HG03521 (cell line): ENCODE results near the gene DPH7.
"Not testable (repeated sequence)": the region's sequence is repeated elsewhere in the genome, so short reads cannot be mapped to it uniquely, and the experiment has no call there.

Experiments
- ATAC-seq: cut with Tn5 transposase; IDR thresholded peaks from one replicate; pipeline ENCODE4 v1.9.1; 2021; ENCODE audit warnings: mild to moderate bottlenecking, moderate library complexity; ENCODE audit not compliant: unreplicated experiment

DPH7 gene

DNA sequence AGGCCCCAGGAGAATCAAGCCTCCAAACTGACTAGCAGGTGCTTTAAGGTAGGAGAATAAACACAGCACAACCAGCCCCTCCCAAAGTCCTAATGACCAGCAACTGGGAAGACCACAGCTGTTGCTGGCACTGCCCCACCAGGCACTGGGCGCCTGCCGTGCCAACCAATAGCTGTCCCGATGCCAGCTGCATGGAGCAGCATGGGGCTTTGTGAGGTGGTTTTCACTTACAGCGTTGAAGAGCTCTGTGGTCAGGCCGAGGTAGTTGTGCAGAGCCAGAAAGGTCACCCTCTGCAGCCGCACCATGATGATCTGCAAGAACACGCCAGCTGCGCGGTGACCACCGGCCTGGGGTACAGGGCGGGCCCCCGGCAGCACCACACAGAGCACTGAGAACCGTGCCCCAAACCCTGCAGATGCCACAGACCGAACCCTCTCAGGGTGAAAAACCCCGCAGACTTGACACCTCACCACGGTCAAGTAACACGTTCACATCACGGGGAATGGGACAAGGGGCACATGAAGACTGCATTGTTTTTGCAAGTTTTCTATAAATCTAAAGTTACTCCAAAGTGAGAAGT, 57.2 kb downstream of the DPH7 start:
- no peak for ATAC-seq

DNA sequence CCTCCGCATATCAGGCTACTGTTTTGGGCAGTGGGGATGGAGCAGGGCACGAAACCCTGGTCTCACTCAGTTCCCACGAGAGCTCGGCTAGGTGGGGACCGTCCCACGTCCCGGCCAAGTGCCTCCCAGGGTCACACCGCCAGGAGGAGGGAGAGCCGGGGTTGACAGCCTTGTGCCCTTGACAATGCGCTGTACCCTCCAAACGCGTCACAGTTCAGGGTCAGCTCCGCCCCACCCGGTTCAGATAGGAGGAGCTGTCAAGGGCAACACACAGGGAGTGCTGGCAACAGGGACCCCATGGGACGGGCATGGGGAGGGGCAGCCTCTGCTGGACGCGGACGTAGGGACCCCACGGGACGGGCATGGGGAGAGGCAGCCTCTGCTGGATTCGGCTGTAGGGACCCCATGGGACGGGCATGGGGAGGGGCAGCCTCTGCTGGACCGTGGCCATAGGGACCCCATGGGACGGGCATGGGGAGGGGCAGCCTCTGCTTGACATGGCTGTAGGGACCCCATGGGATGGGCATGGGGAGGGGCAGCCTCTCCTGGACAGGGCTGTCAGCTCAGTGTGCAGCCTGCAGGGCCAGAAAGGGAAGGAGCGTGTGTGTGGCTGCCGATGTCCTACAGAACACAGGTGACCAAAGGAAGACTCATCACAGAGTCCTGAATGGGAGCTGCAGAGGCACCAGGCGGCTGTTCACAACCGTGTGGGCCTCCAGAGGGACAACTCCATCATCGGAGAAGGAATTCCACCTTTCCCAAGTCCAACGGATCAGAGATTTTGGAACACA, 57.9 kb downstream of the DPH7 start:
- no peak for ATAC-seq

DNA sequence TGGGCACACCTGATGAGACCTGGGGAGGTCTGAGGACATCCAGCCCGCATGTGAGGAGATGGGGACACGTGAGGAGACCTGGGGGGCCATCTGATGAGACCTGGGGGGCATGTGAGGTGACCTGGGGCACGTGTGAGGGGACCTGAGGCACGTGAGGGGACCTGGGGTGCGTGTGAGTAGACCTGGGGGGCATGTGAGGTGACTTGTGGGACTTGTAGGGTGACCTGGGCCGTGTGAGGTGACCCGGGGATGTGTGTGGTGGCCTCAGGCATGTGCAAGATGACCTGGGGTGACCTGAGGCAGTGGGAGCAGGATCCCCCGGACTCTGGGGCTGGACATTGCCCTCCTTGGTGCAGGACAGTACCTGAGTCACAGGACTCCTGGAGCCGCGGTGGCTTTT, 59.2 kb downstream of the DPH7 start:
- no peak for ATAC-seq

DNA sequence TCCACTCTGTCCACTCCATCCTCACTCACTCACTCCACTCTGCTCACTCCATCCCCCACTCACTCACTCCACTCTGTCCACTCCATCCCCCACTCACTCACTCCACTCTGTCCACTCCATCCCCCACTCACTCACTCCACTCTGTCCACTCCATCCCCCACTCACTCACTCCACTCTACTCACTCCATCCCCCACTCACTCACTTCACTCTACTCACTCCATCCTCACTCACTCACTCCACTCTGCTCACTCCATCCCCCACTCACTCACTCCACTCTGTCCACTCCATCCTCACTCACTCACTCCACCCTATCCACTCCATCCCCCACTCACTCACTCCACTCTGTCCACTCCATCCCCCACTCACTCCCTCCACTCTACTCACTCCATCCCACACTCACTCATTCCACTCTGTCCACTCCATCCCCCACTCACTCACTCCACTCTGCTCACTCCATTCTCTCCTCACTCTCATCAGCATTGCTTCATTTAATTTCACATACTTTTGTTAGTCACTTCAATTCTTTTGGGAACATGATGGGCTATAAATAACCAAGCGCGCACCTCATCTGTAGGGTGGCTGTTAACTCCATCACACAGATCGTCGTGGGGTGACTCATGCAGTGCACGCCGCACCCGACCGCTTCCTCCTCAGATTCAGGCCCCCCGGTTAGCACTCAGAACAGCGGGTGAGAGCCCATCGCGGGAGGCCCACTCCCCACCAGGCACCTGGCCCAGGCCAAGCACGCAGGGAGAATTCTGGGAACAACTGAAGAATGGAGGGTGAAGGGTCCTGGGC, 59.9 kb downstream of the DPH7 start:
- not testable (repeated sequence) for ATAC-seq

DNA sequence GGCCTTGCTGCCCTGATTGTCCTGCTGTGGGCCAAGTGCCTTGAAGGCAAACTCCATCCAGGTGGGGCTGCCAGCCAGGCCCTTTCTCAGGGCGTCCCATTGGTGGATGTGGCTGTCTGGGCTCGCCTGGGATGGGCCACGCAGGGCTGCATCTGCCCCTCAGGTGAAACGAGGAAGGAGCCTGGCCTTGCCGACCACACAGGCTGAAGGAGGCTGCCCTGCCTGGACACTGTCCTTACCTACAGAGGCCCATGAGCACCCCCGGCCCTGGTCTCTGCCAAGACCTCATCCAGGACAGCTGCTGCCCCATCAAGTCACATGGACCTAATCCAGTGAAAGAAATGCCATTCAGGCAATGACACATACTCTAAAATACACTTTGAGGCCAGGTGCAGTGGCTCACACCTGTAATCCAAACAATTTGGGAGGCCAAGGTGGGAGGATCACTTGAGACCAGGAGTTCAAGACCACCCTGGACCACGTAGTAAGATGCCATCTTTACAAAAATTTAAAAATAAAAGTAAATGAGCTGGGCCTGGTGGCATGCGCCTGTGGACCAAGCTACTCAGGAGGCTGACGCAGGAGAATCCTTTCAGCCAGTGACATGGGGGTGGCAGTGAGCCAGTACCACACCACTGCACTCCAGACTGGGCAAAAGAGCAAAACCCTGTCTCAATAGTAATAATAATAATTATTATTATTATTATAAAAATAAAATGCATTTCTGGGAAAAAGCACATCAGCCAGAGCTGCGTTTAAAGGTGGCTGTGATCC, 62.4 kb downstream of the DPH7 start:
- ATAC-seq, result no peak

DNA sequence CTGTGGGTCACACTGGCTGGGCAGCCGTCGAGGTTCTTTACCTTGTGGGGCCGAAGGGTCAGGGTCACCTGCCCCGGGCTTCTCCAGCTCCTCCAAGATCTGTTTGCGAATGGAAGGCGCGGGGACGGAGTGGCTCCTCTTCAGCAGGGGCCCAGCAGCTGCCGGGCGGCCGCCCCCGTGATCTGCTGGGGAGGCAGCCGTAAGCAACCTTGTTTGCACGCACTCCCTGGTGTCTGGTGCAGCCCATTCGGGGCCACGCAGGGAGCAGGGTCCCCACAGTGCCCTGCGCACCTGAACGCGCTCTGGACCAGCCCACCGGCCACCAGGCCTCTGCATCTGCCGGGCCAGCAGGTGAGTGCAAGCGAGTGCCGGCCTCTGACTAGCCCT, 63.4 kb downstream of the DPH7 start:
- ATAC-seq, result no peak

DNA sequence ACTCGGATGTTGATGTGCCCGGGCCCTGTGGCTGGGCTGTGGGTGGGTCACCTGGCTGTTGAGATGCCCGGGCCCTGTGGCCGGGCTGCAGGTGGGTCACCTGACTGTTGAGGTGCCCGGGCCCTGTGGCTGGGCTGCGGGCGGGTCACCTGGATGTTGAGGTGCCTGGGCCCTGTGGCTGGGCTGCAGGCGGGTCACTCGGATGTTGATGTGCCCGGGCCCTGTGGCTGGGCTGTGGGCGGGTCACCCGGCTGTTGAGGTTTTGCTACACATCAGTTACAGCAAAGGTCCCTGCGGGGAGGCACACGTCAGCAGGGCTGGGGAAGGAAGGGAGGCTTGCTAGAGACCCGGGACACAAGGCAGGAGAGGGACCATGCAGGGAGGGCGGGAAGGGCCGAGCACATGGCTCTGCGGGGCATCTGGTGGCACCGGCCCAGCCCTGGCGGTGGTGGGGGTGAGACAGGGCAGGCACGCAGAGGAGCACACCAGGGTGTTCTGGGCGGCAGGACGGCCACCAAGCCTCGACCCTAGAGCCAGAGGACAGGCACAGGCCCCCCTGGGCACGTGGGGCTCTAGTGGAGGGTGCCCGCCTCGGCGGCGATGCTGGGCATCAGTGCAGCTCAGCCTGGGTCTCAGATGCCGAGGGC, 63.9 kb downstream of the DPH7 start:
- ATAC-seq, result no peak

DNA sequence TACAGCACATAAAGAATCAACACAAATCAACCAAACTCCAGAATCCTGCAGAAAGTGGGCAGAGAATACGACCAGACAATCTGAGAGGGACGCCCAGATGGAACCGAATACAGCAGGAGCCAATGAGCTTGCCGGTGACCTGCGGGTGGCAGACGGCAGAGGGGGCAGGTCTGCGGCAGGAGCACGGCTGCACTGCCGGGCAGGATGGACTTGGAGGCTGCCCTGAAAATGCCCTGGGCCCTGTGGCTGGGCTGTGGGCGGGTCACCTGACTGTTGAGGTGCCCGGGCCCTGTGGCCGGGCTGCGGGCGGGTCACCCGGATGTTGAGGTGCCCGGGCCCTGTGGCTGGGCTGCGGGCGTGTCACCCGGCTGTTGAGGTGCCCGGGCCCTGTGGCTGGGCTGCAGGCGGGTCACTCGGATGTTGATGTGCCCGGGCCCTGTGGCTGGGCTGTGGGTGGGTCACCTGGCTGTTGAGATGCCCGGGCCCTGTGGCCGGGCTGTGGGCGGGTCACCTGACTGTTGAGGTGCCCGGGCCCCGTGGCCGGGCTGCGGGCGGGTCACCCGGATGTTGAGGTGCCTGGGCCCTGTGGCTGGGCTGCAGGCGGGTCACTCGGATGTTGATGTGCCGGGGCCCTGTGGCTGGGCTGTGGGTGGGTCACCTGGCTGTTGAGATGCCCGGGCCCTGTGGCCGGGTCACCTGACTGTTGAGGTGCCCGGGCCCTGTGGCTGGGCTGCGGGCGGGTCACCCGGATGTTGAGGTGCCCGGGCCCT, 64.7 kb downstream of the DPH7 start:
- ATAC-seq, result not testable (repeated sequence)

DNA sequence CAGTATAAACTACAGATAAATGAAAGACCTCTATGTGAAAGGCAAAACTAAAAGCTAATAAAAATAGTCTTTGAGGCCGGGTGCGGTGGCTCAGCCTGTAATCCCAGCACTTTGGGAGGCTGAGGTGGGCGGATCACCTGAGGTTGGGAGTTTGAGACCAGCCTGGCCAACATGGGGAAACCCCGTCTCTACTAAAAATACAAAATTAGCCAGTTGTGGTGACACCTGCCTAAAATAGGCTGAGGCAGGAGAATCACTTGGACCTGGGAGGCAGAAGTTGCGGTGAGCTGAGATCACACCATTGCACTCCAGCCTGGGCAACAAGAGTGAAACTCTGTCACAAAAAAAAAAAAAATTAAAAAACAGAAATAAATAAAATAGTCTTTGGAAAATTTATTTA, 65.6 kb downstream of the DPH7 start:
- ATAC-seq, result not testable (repeated sequence)

DNA sequence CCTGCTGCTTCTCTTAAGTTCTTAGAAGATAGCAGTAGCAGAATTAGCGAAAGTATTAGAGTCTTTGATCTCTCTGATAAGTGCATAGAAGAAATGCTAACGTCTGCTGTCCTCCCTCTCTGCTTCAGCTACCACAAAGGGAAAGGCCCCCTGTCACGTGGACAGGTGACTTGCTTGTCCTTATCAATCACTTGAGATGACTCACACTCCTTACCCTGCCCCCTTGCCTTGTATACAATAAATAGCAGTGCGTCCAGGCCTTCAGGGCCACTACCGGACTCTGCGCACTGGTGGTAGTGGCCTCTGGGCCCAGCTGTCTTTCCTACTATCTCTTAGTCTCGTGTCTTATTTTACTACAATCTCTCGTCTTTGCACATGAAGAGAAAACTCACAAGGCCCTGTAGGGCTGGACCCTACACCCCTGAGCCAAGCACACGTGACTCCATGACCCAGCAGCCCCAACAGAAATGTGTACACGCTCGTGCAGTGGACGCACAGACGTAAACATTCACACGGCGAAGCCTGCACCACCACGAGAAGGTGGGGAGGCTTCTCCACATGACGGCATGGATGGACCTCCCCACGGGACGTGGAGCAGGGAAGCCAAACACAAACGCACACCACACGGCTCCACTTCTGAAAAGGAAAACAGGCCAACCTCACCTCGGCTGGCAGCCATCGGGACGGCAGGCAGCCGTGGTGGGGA, 66.8 kb downstream of the DPH7 start:
- no peak for ATAC-seq

DNA sequence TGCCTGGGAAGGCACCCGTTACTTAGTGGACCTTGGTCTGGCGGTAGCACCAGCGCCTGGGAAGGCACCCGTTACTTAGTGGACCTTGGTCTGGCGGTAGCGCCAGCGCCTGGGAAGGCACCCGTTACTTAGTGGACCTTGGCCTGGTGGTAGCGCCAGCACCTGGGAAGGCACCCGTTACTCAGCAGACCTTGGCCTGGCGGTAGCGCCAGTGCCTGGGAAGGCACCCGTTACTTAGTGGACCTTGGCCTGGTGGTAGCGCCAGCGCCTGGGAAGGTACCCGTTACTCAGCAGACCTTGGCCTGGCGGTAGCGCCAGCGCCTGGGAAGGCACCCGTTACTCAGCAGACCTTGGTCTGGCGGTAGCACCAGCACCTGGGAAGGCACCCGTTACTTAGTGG, 67.6 kb downstream of the DPH7 start:
- ATAC-seq, result not testable (repeated sequence)

DNA sequence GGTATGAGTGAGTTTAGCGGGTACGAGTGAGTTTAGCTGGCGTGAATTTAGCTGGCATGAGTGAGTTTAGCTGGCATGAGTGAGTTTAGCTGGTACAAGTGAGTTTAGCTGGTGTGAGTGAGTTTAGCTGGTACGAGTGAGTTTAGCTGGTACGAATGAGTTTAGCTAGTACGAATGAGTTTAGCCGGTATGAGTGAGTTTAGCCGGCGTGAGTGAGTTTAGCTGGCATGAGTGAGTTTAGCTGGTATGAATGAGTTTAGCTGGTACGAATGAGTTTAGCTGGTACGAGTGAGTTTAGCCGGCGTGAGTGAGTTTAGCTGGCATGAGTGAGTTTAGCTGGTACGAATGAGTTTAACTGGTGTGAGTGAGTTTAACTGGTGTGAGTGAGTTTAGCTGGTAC, 69.5 kb downstream of the DPH7 start:
- ATAC-seq, result no peak

DNA sequence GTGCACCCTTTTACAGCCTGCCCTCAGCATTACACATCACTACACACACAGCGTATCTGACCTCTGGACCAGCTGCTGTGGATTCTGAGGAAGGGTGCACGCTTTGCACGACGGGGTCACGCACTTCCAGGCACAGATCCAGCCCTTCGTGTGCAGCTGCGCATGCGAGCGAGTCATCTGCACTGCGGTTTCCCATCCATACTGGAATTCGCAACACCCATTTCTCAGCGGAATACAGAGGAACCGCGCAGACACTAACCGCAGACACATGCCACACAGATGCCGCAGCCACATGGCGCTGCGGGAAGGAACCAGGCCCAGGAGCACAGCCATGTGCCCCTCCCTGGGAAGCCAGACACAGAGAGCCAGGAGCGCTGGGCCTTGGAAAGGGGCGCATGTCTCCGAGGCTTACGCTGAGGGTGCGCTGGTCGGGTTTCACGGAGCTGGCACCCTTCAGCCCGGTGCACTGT, 72.0 kb downstream of the DPH7 start:
- no peak for ATAC-seq

DNA sequence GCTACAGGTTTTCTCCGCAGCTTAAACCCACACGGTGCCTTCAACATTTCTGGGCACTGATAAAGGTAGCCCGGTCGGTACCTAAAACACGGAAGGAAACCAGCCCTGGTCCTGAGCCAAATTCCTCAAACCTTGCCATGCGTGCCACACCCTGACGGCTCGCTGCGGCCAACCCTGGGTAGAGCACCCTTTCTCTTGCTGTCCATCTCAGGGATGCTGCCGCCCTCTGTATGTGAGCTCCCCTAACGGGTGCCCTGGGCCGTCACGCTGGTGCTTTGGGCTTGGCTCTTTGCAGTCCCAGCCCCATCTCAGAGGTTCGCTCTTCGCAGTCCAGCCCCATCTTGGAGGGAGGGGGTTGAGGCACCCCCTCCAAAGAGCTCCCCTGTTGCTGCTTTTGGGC, 72.5 kb downstream of the DPH7 start:
- no peak for ATAC-seq

DNA sequence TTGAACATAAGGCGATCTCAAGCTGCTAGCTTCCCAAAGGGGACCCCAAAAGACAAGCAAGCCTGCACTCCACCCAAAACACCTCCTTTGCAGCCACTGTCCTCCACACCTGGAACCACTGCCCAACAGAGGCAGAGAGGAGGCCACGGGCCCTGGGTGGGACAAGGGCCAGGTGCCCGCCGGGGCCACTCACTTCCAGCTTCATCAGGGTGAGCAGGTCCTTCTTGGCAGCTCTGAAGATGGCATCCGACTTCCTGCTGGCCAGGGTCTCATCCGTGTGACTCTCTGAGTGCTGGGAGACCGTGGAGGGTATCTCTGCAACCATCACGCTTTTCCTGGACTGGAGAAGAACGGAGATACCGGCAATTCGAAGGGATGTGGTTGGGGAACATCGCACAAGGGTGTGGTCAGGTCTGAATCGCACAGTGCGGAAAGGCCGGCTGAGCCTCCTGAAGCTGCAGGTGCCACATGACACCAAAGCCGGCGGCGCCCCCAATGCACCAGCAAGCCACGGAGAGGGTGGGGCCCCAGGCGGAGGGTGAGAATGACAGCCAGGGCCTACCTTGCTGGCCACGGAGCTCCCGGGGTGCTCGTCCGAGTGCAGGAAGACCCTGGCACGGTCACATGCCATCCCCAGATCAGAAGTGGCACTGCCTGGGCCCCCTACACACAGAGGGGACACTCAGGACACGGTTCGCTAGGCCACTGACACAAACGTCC, 73.1 kb downstream of the DPH7 start:
- no peak for ATAC-seq
